ENCODE data around the gene C19orf85.

Gene C19orf85

DNA sequence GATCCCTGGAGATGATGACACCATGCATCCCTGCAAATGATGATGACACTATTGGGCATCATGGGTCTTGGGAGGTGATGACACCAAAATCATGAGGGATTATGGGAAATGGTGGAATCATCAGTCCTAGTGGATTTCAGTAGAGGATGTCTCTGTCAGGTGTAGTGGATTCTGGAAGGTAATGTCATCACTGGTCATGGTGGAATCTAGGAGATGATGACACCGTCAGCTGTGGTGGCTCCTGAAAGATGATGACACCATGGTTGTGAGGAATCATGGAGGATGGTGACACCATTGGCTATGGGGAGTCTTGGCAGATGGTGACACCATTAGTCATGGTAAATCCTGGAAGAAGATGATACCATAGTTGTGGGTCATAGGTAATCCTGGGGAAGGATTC is 33.4 kb downstream of the C19orf85 start:
- peaks cover 0 to 15% of the 10 kb centered on the region in 2 donors for H3K9me3 ChIP-seq (replicated peaks in 1 of 2; ENCODE audit: control insufficient read depth in 2 of 2, insufficient read depth in 1 of 2, low read depth in 1 of 2, low read length in 2 of 2)
- no peak overlapping the region for H3K23ac ChIP-seq (ENCODE audit: low read depth, low read length, poor library complexity)
- H2BK12ac ChIP-seq (ENCODE audit: low read length), result no peak overlapping the region
- no peak overlapping the region for H4K91ac ChIP-seq (ENCODE audit: low read depth, low read length, poor library complexity)
- no peak overlapping the region for H2AFZ ChIP-seq (ENCODE audit: low read length)
- no peak overlapping the region for H3K14ac ChIP-seq (ENCODE audit: low read length)
- no CpG with 5 or more reads among the region's 1 CpG for WGBS, 2 donors (ENCODE audit: extremely low coverage in 2 of 2, insufficient read length in 2 of 2, insufficient replicate concordance in 1 of 2)
- no peaks in the 10 kb centered on the region for H3K4me1 ChIP-seq (ENCODE audit: control insufficient read depth in 2 of 2, insufficient read depth in 1 of 2, low read depth in 1 of 2, low read length in 2 of 2)
- H3K9ac ChIP-seq (ENCODE audit: low read depth, low read length, poor library complexity), result no peak overlapping the region
- H3K4ac ChIP-seq (ENCODE audit: low read length), result no peak overlapping the region
- no peak overlapping the region for H4K8ac ChIP-seq (ENCODE audit: low read depth, low read length)
- peaks cover 0 to 11% (median 0%) of the 10 kb centered on the region in 3 experiments for H3K27me3 ChIP-seq (ENCODE audit: control insufficient read depth in 3 of 3, insufficient read depth in 3 of 3, low read depth in 1 of 3, low read length in 3 of 3)
- DNase-seq (ENCODE audit: low spot score), result no peak
- no peak overlapping the region for H2BK5ac ChIP-seq (ENCODE audit: low read length)
- no peak overlapping the region for H2BK120ac ChIP-seq (ENCODE audit: low read depth, low read length)
- no peak overlapping the region for H3K4me3 ChIP-seq (ENCODE audit: low read length in 2 of 2)
- H2AK5ac ChIP-seq (ENCODE audit: low read depth, low read length), result no peak overlapping the region
- H2BK15ac ChIP-seq (ENCODE audit: low read length), result no peak overlapping the region
- no peak overlapping the region for H3K4me2 ChIP-seq (ENCODE audit: insufficient read depth, low read length, poor library complexity, severe bottlenecking)
- no peaks in the 10 kb centered on the region for H3K36me3 ChIP-seq (replicated peaks in 1 of 2; ENCODE audit: control insufficient read depth in 2 of 2, insufficient read depth in 2 of 2, low read length in 2 of 2)
- peaks cover 2% of the 10 kb centered on the region for H3K79me1 ChIP-seq (ENCODE audit: low read depth, low read length)
- no peak overlapping the region for H3K18ac ChIP-seq (ENCODE audit: low read length)
- no peak overlapping the region for H3K27ac ChIP-seq (replicated peaks; ENCODE audit: low read length)

DNA sequence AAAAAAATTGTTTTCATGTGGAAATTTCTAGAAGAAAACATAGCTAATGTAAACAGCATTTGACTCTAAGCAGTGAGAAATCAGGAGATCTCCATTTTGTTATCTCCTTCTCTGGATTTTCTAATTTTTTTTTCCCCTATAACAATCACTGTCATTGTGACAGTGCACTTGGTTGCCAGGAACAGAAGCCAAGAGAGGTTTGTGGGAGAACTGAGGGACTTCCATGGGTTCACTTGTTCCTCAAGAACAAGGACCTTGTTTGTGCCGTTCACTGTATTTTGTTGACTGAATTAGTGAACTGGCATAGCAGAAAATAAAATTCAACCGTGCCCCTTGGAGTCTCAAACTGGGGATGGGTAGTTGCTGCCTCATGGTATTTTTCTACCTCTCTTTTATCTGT is 38.5 kb downstream of the C19orf85 start:
- Histone ChIP-seq H3K14ac (ENCODE audit: low read length) (no peak overlapping the region), H3K9me3 (replicated peaks in 1 of 2; ENCODE audit: control insufficient read depth in 2 of 2, insufficient read depth in 1 of 2, low read depth in 1 of 2, low read length in 2 of 2) (no peaks in the 10 kb centered on the region), H3K79me1 (ENCODE audit: low read depth, low read length) (no peaks in the 10 kb centered on the region), H2AK5ac (ENCODE audit: low read depth, low read length) (no peak overlapping the region), H3K4ac (ENCODE audit: low read length) (no peak overlapping the region), H2AFZ (ENCODE audit: low read length) (no peak overlapping the region), H3K23ac (ENCODE audit: low read depth, low read length, poor library complexity) (no peak overlapping the region), H3K36me3 (replicated peaks in 1 of 2; ENCODE audit: control insufficient read depth in 2 of 2, insufficient read depth in 2 of 2, low read length in 2 of 2) (no peaks in the 10 kb centered on the region), H3K27ac (replicated peaks; ENCODE audit: low read length) (no peak overlapping the region), H3K27me3 (ENCODE audit: control insufficient read depth in 3 of 3, insufficient read depth in 3 of 3, low read depth in 1 of 3, low read length in 3 of 3) (peaks cover 0 to 4% (median 2%) of the 10 kb centered on the region in 3 experiments), H3K4me2 (ENCODE audit: insufficient read depth, low read length, poor library complexity, severe bottlenecking) (no peak overlapping the region), H2BK120ac (ENCODE audit: low read depth, low read length) (no peak overlapping the region), H3K9ac (ENCODE audit: low read depth, low read length, poor library complexity) (no peak overlapping the region), H4K91ac (ENCODE audit: low read depth, low read length, poor library complexity) (no peak overlapping the region), H2BK12ac (ENCODE audit: low read length) (no peak overlapping the region), H3K4me1 (ENCODE audit: control insufficient read depth in 2 of 2, insufficient read depth in 1 of 2, low read depth in 1 of 2, low read length in 2 of 2) (no peaks in the 10 kb centered on the region), H3K18ac (ENCODE audit: low read length) (no peak overlapping the region), H2BK5ac (ENCODE audit: low read length) (no peak overlapping the region), H3K4me3 (ENCODE audit: low read length in 2 of 2) (no peak overlapping the region), H4K8ac (ENCODE audit: low read depth, low read length) (no peak overlapping the region), H2BK15ac (ENCODE audit: low read length) (no peak overlapping the region)
- DNase-seq (ENCODE audit: low spot score), result no peak
- no CpG with 5 or more reads among the region's 2 CpGs for WGBS, 2 donors (ENCODE audit: extremely low coverage in 2 of 2, insufficient read length in 2 of 2, insufficient replicate concordance in 1 of 2)

DNA sequence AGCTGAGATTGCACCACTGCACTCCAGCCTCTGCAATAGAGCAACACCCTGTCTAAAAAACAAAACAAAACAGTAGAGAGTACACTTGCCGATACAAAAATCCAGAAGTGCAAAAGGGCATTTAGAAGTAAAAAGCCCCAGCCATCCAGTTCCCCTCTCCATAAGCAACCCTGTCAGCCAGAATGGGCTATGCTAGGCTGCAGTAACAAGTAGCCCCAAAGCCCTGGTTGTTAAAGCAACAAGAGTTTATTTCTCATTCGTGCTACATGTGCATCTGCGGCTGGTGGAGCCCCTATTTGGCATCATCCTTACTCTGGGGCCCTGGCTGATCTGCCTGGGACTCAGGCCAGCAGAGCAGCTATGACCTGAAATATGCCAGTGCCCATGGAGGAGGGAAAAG is 40.0 kb downstream of the C19orf85 start:
- no peak overlapping the region for H3K4me2 ChIP-seq (ENCODE audit: insufficient read depth, low read length, poor library complexity, severe bottlenecking)
- H3K9me3 ChIP-seq (replicated peaks in 1 of 2; ENCODE audit: control insufficient read depth in 2 of 2, insufficient read depth in 1 of 2, low read depth in 1 of 2, low read length in 2 of 2), result no peaks in the 10 kb centered on the region
- H2AFZ ChIP-seq (ENCODE audit: low read length), result no peak overlapping the region
- peak overlapping the region; percentile 64 for H3K14ac ChIP-seq (ENCODE audit: low read length)
- H4K8ac ChIP-seq (ENCODE audit: low read depth, low read length), result no peak overlapping the region
- no peak overlapping the region for H3K18ac ChIP-seq (ENCODE audit: low read length)
- no peak overlapping the region for H3K4me3 ChIP-seq (ENCODE audit: low read length in 2 of 2)
- no peaks in the 10 kb centered on the region for H3K36me3 ChIP-seq (replicated peaks in 1 of 2; ENCODE audit: control insufficient read depth in 2 of 2, insufficient read depth in 2 of 2, low read length in 2 of 2)
- no CpG with 5 or more reads among the region's 3 CpGs for WGBS, 2 donors (ENCODE audit: extremely low coverage in 2 of 2, insufficient read length in 2 of 2, insufficient replicate concordance in 1 of 2)
- no peak overlapping the region for H3K9ac ChIP-seq (ENCODE audit: low read depth, low read length, poor library complexity)
- no peaks in the 10 kb centered on the region for H3K4me1 ChIP-seq (ENCODE audit: control insufficient read depth in 2 of 2, insufficient read depth in 1 of 2, low read depth in 1 of 2, low read length in 2 of 2)
- H3K27me3 ChIP-seq (ENCODE audit: control insufficient read depth in 3 of 3, insufficient read depth in 3 of 3, low read depth in 1 of 3, low read length in 3 of 3), result peaks cover 0 to 4% (median 0%) of the 10 kb centered on the region in 3 experiments
- H3K27ac ChIP-seq (replicated peaks; ENCODE audit: low read length), result no peak overlapping the region
- H3K23ac ChIP-seq (ENCODE audit: low read depth, low read length, poor library complexity), result no peak overlapping the region
- H3K79me1 ChIP-seq (ENCODE audit: low read depth, low read length), result no peaks in the 10 kb centered on the region
- no peak overlapping the region for H3K4ac ChIP-seq (ENCODE audit: low read length)
- DNase-seq (ENCODE audit: low spot score), result no peak
- H4K91ac ChIP-seq (ENCODE audit: low read depth, low read length, poor library complexity), result no peak overlapping the region
- peak overlapping the region; percentile 37 for H2AK5ac ChIP-seq (ENCODE audit: low read depth, low read length)
- no peak overlapping the region for H2BK15ac ChIP-seq (ENCODE audit: low read length)
- no peak overlapping the region for H2BK120ac ChIP-seq (ENCODE audit: low read depth, low read length)
- H2BK12ac ChIP-seq (ENCODE audit: low read length), result no peak overlapping the region
- no peak overlapping the region for H2BK5ac ChIP-seq (ENCODE audit: low read length)

DNA sequence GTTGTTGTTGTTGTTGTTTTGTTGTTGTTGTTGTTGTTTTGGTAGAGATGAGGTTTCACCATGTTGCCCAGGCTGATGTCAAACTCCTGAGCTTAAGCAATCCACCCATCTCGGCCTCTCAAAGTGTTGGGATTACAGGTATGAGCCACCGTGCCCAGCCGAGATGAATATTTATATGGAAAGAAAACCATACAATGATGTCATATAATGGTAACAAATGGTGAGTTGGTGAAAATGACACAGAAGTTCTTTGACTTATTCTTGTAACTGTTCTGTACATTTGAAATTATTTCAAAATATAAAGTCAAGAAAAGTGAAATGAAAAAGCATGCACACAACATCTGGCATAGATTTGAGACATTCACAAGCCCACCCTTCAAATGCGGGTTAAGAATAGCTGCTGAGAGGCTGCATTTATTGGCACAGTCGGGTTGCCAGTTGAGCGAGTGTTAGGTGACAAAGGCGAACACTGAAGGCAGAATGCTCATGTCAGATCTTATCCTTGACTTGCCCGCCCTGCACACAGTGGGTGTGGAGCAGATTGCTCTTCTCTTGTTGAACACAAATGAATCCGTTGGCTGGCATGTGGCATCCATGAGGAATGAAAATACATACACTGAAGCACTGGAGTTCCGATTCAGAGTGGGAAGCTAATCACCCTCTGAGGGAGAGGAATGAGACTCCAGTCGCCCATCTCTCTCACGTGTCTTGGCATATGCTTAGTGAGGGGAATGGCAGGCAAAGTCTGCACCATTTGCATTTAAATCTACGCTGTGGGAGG is 41.1 kb downstream of the C19orf85 start:
- no peak overlapping the region for H2BK12ac ChIP-seq (ENCODE audit: low read length)
- no peak overlapping the region for H2AK5ac ChIP-seq (ENCODE audit: low read depth, low read length)
- no peak overlapping the region for H2BK5ac ChIP-seq (ENCODE audit: low read length)
- H3K36me3 ChIP-seq (replicated peaks in 1 of 2; ENCODE audit: control insufficient read depth in 2 of 2, insufficient read depth in 2 of 2, low read length in 2 of 2), result no peaks in the 10 kb centered on the region
- H3K4me3 ChIP-seq (ENCODE audit: low read length in 2 of 2), result no peak overlapping the region
- no peak overlapping the region for H2BK15ac ChIP-seq (ENCODE audit: low read length)
- H2BK120ac ChIP-seq (ENCODE audit: low read depth, low read length), result no peak overlapping the region
- H3K4me2 ChIP-seq (ENCODE audit: insufficient read depth, low read length, poor library complexity, severe bottlenecking), result no peak overlapping the region
- H3K79me1 ChIP-seq (ENCODE audit: low read depth, low read length), result no peaks in the 10 kb centered on the region
- no peak overlapping the region for H3K4ac ChIP-seq (ENCODE audit: low read length)
- H3K9ac ChIP-seq (ENCODE audit: low read depth, low read length, poor library complexity), result no peak overlapping the region
- WGBS, 2 donors (ENCODE audit: extremely low coverage in 2 of 2, insufficient read length in 2 of 2, insufficient replicate concordance in 1 of 2), result no CpG with 5 or more reads among the region's 13 CpGs
- H3K4me1 ChIP-seq (ENCODE audit: control insufficient read depth in 2 of 2, insufficient read depth in 1 of 2, low read depth in 1 of 2, low read length in 2 of 2), result no peaks in the 10 kb centered on the region
- H4K8ac ChIP-seq (ENCODE audit: low read depth, low read length), result no peak overlapping the region
- H3K9me3 ChIP-seq (replicated peaks in 1 of 2; ENCODE audit: control insufficient read depth in 2 of 2, insufficient read depth in 1 of 2, low read depth in 1 of 2, low read length in 2 of 2), result no peaks in the 10 kb centered on the region
- peaks cover 0 to 4% (median 2%) of the 10 kb centered on the region in 3 experiments for H3K27me3 ChIP-seq (ENCODE audit: control insufficient read depth in 3 of 3, insufficient read depth in 3 of 3, low read depth in 1 of 3, low read length in 3 of 3)
- H3K23ac ChIP-seq (ENCODE audit: low read depth, low read length, poor library complexity), result peak overlapping the region; percentile 8
- no peak overlapping the region for H3K14ac ChIP-seq (ENCODE audit: low read length)
- H4K91ac ChIP-seq (ENCODE audit: low read depth, low read length, poor library complexity), result peak overlapping the region; percentile 19
- H3K18ac ChIP-seq (ENCODE audit: low read length), result no peak overlapping the region
- no peak overlapping the region for H2AFZ ChIP-seq (ENCODE audit: low read length)
- DNase-seq (ENCODE audit: low spot score), result no peak
- no peak overlapping the region for H3K27ac ChIP-seq (replicated peaks; ENCODE audit: low read length)

All from neuronal stem cell (in vitro differentiated cells).